Neural cell (in vitro differentiated cells): ENCODE results near the gene JAKMIP3. TPM values are rescaled to one million over a fixed set of nuclear protein-coding genes. Genes with fewer than 3 reads are reported as not detected.

Experiments used
- H2AFZ ChIP-seq: fragments of 200-600, 300-800 bp; sonication (generic), shearing (Covaris generic); 2 replicates; pipeline ENCODE4 v1.6.0; 2014; ENCODE audit warnings: low read depth, mild to moderate bottlenecking, antibody characterized with exemption, low read length, moderate library complexity
- H3F3A ChIP-seq: fragments of 200-600 bp; shearing (Covaris generic); 2 replicates; pipeline ENCODE4 v1.6.1; 2016; ENCODE audit warnings: mild to moderate bottlenecking, moderate library complexity, mixed read lengths, antibody characterized with exemption, low read length; ENCODE audit not compliant: insufficient read depth, poor library complexity, severe bottlenecking
- H3K27ac ChIP-seq: fragments of 200-600, 300-800 bp; sonication (generic), shearing (Covaris generic); 2 replicates; pipeline ENCODE4 v1.5.1; 2014; ENCODE audit warnings: mild to moderate bottlenecking, low read length, moderate library complexity
- H3K27me3 ChIP-seq: fragments of 300-800, 200-600 bp; sonication (generic), shearing (Covaris generic); 2 replicates; pipeline ENCODE4 v1.6.0; 2014; ENCODE audit warnings: mild to moderate bottlenecking, low read depth, low read length, moderate library complexity; ENCODE audit not compliant: insufficient read depth
- H3K36me3 ChIP-seq: fragments of 300-800, 200-600 bp; sonication (generic), shearing (Covaris generic); 2 replicates; pipeline ENCODE4 v1.5.1; 2014; ENCODE audit warnings: mild to moderate bottlenecking, antibody characterized with exemption, low read length, moderate library complexity; ENCODE audit not compliant: insufficient read depth
- H3K4me2 ChIP-seq: fragments of 300-800, 200-600 bp; sonication (generic), shearing (Covaris generic); 2 replicates; pipeline ENCODE4 v1.6.0; 2014; ENCODE audit warnings: mild to moderate bottlenecking, low read length
- H3K4me3 ChIP-seq: fragments of 300-800, 200-600 bp; sonication (generic), shearing (Covaris generic); 2 replicates; pipeline ENCODE4 v1.5.1; 2014; ENCODE audit warnings: mild to moderate bottlenecking, low read length, moderate library complexity
- H3K79me2 ChIP-seq: fragments of 200-600 bp; shearing (Covaris generic); replicated peaks from 2 replicates; pipeline ENCODE4 v1.6.0; 2014; ENCODE audit warnings: mild to moderate bottlenecking, low read length, moderate library complexity; ENCODE audit not compliant: insufficient read depth
- H3K9ac ChIP-seq: fragments of 300-800, 200-600 bp; sonication (generic), shearing (Covaris generic); 2 replicates; pipeline ENCODE4 v1.6.1; 2016; ENCODE audit warnings: mild to moderate bottlenecking, low read length, mixed read lengths
- H3K9me2 ChIP-seq: fragments of 200-600 bp; shearing (Covaris generic); 2 replicates; pipeline ENCODE4 v1.6.1; 2016; ENCODE audit warnings: mild to moderate bottlenecking, low read length, mixed read lengths; ENCODE audit not compliant: insufficient read depth
- H3K9me3 ChIP-seq: fragments of 200-600, 300-800 bp; sonication (generic), shearing (Covaris generic); 2 replicates; pipeline ENCODE4 v1.6.1; 2016; ENCODE audit warnings: mild to moderate bottlenecking, mixed run types, low read length, moderate library complexity, mixed read lengths
- H4K20me1 ChIP-seq: fragments of 200-600 bp; shearing (Covaris generic); 2 replicates; pipeline ENCODE4 v1.6.1; 2016; ENCODE audit warnings: mild to moderate bottlenecking, mixed run types; ENCODE audit not compliant: insufficient read depth
- CTCF ChIP-seq: fragments of 450-650 bp; IDR thresholded peaks from 2 replicates; pipeline ENCODE4 v1.5.1; 2014; ENCODE audit warnings: antibody characterized with exemption, mild to moderate bottlenecking, moderate library complexity; ENCODE audit not compliant: poor library complexity, severe bottlenecking
- EP300 ChIP-seq: fragments of 450-650 bp; conservative IDR thresholded peaks from 2 replicates; pipeline ENCODE4 v1.6.1; 2014; ENCODE audit warnings: antibody characterized with exemption, mild to moderate bottlenecking, moderate library complexity; ENCODE audit not compliant: poor library complexity, severe bottlenecking
- EZH2 ChIP-seq: fragments of 200-600, 300-800 bp; shearing (Covaris generic), sonication (generic); IDR thresholded peaks from 2 replicates; pipeline ENCODE4 v1.6.1; 2014; ENCODE audit warnings: antibody characterized with exemption, low read length, borderline replicate concordance, mild to moderate bottlenecking; ENCODE audit not compliant: insufficient read depth, poor library complexity, severe bottlenecking
- MXI1 ChIP-seq: fragments of 450-650 bp; conservative IDR thresholded peaks from 2 replicates; pipeline ENCODE4 v1.6.1; 2014; ENCODE audit warnings: antibody characterized with exemption, mild to moderate bottlenecking; ENCODE audit not compliant: poor library complexity, severe bottlenecking
- POLR2AphosphoS5 ChIP-seq: IDR thresholded peaks from 2 replicates; pipeline ENCODE4 v1.6.1; 2012
- RAD21 ChIP-seq: fragments of 450-650 bp; conservative IDR thresholded peaks from 2 replicates; pipeline ENCODE4 v1.6.1; 2014; ENCODE audit warnings: antibody characterized with exemption, mild to moderate bottlenecking, moderate library complexity
- REST ChIP-seq: IDR thresholded peaks from 2 replicates; pipeline ENCODE4 v1.6.1; 2012; ENCODE audit warnings: borderline replicate concordance
- SMC3 ChIP-seq: fragments of 450-650 bp; conservative IDR thresholded peaks from 2 replicates; pipeline ENCODE4 v1.6.1; 2014; ENCODE audit warnings: antibody characterized with exemption, mild to moderate bottlenecking, moderate library complexity; ENCODE audit not compliant: poor library complexity
- TAF1 ChIP-seq: IDR thresholded peaks from 2 replicates; pipeline ENCODE4 v1.6.1; 2012; ENCODE audit warnings: low read depth
- polyA plus RNA-seq: library from polyadenylated mRNA; depleted of rRNA; stranded (reverse); fragments of >200 nt; gene quantifications from 2 replicates; pipeline ENCODE4 v1.2.3, GENCODE V29; 2014

Gene JAKMIP3
- polyA plus RNA-seq, 1 donor from 2014 or later, result 5.1 TPM

GRCh38 chr10:132103116-132103910 is 37.6 kb downstream of the JAKMIP3 start:
- H3K27ac ChIP-seq, result no peak overlapping the region
- no peak overlapping the region for H3K9ac ChIP-seq
- no peak overlapping the region for H3K4me2 ChIP-seq
- no peaks in the 10 kb centered on the region for H3K9me2 ChIP-seq
- TF ChIP-seq EP300 (no peak), POLR2AphosphoS5 (no peak), RAD21 (no peak), CTCF (no peak), MXI1 (no peak), TAF1 (no peak), EZH2 (no peak), SMC3 (no peak), REST (no peak)
- H3K36me3 ChIP-seq, result no peaks in the 10 kb centered on the region
- H3K4me3 ChIP-seq, result no peak overlapping the region
- H3K9me3 ChIP-seq, result no peaks in the 10 kb centered on the region
- no peaks in the 10 kb centered on the region for H3F3A ChIP-seq
- H3K27me3 ChIP-seq, result no peaks in the 10 kb centered on the region
- no peaks in the 10 kb centered on the region for H3K79me2 ChIP-seq
- no peaks in the 10 kb centered on the region for H4K20me1 ChIP-seq
- H2AFZ ChIP-seq, result no peak overlapping the region

GRCh38 chr10:132104062-132104461 is 38.3 kb downstream of the JAKMIP3 start:
- Histone ChIP-seq H3F3A (no peaks in the 10 kb centered on the region), H2AFZ (no peak overlapping the region), H3K4me2 (no peak overlapping the region), H3K4me3 (no peak overlapping the region), H3K9me3 (no peaks in the 10 kb centered on the region), H4K20me1 (no peaks in the 10 kb centered on the region), H3K9me2 (no peaks in the 10 kb centered on the region), H3K9ac (no peak overlapping the region), H3K36me3 (no peaks in the 10 kb centered on the region), H3K27ac (no peak overlapping the region), H3K79me2 (no peaks in the 10 kb centered on the region), H3K27me3 (no peaks in the 10 kb centered on the region)
- TF ChIP-seq CTCF (no peak), REST (no peak), POLR2AphosphoS5 (no peak), MXI1 (no peak), RAD21 (no peak), EZH2 (no peak), EP300 (no peak), SMC3 (no peak), TAF1 (no peak)
